ENCODE results near the gene KLF15.

Gene KLF15

DNA sequence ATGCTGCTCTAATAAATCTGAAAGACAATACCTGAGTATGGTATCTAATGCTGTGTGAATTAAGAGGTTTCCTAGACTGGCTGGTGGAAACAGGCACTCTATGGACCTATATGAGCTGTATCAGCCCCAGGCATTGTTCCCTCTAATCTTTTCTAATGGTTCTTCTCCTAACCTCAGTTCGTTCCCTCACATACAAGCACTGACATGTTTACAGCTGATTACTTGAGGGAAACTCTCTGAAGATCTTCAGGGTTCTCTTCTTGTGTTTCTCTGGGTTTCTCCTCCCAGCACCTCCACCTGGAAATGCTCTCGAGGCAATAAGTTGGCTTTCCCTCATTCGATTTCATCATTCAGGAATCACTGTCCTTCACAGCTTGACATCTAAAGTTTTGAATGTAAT is 52.9 kb downstream of the KLF15 start:
- H3K4me3 ChIP-seq (ENCODE audit: low read length): no peak overlapping the region
- no peak for DNase-seq (ENCODE audit: low read depth)

DNA sequence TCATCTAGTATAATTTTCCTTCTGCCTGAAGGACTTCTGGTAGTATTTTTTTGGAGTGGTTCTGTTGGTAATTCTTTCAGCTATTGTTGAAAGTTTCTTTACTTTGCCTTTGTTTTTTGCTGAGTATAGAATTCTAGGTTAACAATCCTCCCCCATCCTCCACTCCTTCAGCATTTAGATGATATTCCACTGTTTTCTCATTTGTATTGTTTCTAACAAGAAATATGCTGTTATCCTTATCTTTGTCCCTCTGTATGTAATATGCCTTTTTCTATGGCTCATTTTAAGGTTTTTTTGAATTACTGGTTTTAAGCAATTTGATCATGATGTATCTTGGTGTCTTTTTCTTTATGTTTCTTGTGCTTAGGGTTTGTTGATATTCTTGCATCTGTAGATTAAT is 53.9 kb downstream of the KLF15 start:
- TF ChIP-seq, protein P1, sequence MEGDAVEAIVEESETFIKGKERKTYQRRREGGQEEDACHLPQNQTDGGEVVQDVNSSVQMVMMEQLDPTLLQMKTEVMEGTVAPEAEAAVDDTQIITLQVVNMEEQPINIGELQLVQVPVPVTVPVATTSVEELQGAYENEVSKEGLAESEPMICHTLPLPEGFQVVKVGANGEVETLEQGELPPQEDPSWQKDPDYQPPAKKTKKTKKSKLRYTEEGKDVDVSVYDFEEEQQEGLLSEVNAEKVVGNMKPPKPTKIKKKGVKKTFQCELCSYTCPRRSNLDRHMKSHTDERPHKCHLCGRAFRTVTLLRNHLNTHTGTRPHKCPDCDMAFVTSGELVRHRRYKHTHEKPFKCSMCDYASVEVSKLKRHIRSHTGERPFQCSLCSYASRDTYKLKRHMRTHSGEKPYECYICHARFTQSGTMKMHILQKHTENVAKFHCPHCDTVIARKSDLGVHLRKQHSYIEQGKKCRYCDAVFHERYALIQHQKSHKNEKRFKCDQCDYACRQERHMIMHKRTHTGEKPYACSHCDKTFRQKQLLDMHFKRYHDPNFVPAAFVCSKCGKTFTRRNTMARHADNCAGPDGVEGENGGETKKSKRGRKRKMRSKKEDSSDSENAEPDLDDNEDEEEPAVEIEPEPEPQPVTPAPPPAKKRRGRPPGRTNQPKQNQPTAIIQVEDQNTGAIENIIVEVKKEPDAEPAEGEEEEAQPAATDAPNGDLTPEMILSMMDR (conservative IDR thresholded peaks at IDR 0.05; ENCODE audit: low read length): no peak
- no peak overlapping the region for H3K4me3 ChIP-seq (ENCODE audit: low read length)
- no peak for DNase-seq (ENCODE audit: low read depth)

More for the DNA sequence above, 52.9 kb downstream of the KLF15 start:
- TF ChIP-seq, protein P1 (conservative IDR thresholded peaks at IDR 0.05; ENCODE audit: low read length): no peak

DNA sequence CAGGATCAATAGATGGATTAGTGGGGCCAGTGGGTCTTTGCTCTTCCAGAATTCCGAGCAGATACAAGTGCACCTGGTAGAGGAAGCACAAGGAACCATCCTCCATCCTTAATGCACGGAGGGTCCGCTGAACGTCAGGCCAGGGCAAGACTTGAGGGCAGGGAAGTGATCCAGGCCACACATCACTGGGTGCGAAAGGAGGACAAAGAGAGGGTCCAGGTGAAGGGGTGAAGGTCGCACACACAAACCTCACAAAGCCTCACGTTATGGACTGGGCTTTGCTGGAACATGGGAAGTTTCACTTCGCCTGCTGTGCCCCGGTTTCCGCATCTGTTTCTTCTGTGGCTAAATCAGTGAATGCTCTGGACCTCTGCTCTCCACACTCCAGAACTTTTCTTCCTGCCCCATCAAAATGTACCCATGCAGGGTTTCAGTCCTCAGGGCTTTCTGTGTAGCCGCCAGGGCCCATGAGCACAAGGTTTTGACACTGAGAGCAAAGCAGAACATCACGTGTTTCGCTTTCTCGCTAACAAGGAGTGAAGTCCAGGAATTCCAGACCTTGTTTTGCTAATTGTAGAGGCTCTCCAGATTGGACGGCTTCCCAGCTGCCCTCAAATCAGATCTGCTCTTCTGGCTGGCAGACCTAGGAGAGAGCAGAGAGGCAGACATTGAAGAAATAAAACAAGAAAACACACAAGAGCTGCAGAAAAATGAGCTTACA is 56.3 kb downstream of the KLF15 start:
- DNase-seq (ENCODE audit: low read depth): peak; percentile 23
- TF ChIP-seq, protein P1 (conservative IDR thresholded peaks at IDR 0.05; ENCODE audit: low read length): no peak
- no peak overlapping the region for H3K4me3 ChIP-seq (ENCODE audit: low read length)

DNA sequence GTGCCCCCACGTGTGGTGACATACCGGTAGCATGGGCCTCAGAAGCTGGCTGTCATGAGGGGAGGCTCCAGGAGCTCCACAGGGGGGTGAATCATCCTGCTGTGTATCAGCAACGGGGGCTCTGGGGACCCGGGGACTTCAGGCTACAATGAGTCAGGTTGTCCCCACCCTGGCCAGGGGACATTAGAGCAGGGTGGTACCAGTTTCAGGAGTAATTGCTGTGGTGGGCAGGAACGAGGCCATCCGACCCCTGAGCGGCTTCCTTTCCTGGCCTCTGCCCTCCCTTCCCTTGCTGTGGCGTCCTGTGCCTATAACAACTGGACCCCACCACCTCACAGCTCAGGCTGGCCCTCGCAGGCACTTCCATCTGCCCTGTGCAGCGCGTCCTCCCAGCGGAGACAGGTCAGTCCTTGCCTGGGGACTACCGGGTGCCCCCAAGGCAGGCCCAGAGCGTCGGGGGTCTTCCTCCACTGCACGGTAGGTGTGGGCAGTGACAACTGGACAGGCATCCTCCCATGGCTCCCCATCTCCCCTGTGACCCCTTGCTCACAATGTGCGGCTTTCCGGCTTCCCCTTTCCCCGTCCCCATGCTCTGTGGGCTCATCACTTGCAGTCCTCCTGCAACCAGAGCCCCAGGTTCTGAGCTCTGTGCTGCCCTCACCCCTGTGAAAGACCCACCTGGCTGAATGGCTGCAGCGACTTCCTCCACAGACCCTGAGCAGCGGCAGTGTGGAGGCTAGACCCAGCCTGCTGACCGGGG is 57.0 kb downstream of the KLF15 start:
- DNase-seq (ENCODE audit: low read depth): no peak
- no peak overlapping the region for H3K4me3 ChIP-seq (ENCODE audit: low read length)
- TF ChIP-seq, protein P1 (conservative IDR thresholded peaks at IDR 0.05; ENCODE audit: low read length): no peak

DNA sequence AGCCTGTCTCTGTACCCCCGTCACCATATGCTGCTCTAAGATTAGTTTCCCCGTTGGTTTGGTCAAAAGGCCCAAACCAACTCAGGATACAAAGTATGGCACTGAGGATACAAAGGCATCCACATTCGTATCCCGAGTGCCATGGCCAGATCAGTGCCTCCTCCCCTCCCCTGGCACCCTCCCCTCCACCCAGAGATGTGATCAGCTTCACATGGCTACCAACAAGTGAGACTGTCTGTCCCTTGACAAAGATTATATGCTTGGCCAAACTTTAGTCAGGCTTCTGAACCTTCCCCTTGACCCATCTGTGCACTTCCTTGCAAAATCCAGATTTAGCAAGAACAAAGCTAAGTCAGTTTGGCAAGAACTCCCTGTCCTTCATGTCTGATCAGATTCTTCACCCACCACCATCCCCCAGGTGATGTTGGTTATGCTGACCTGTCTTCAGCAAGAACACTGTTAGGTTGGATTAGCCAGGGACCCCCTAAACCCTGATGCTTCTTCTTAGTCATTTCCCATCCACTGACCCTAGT is 61.7 kb downstream of the KLF15 start:
- DNase-seq (ENCODE audit: low read depth): no peak
- H3K4me3 ChIP-seq (ENCODE audit: low read length): no peak overlapping the region
- TF ChIP-seq, protein P1 (conservative IDR thresholded peaks at IDR 0.05; ENCODE audit: low read length): no peak

DNA sequence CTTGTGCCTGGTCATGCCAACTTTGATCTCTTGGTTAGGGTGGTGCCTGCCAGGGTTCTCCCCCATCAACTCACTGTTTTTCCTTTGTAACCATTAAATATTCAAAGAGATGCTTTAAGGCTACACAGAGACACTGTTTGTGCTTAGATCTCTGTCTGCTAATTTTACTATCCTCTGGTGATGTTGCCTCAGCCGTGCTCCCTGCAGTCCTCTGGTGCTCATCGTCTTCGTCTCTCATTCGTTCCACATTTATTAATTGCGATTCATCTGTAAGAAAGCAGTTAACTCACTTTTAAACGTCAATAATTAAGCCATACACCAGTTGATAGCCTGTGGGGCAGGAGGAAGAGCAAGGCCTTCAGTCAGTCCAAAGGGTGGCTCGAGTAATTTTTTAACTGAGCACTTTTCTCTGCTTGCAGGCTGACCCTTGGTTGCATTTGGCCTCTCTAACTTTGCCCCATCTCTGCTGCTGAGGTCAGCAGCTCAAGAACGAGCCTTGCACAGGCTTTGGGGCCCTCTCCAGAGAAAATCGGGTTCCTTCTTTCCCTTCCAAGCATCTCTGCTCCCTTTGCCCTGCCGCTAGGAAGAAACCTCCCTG is 62.9 kb downstream of the KLF15 start:
- no peak overlapping the region for H3K4me3 ChIP-seq (ENCODE audit: low read length)
- TF ChIP-seq, protein P1 (conservative IDR thresholded peaks at IDR 0.05; ENCODE audit: low read length): no peak
- no peak for DNase-seq (ENCODE audit: low read depth)

Measured in AG10803 (cell line).